Trophoblast cell (in vitro differentiated cells and primary cell): ENCODE measurements around the gene VAV1.
A peak's percentile ranks its signal among the peaks of the same experiment; 100 is the strongest.

Experiments used
- DNase-seq, 2 donors: peaks; one replicate each; pipeline ENCODE4 v3.0.0-alpha.2; 2016
- H2AFZ ChIP-seq: 2 replicates; pipeline ENCODE4 v1.6.1; 2013; ENCODE audit warnings: low read length, moderate library complexity, mild to moderate bottlenecking; ENCODE audit not compliant: insufficient read depth, poor library complexity
- H2AK5ac ChIP-seq: 2 replicates; pipeline ENCODE4 v1.6.1; 2013; ENCODE audit warnings: mild to moderate bottlenecking, low read length
- H2BK120ac ChIP-seq: 2 replicates; pipeline ENCODE4 v1.6.1; 2013; ENCODE audit warnings: low read length, mild to moderate bottlenecking, moderate library complexity; ENCODE audit not compliant: insufficient read depth, poor library complexity
- H2BK12ac ChIP-seq: 2 replicates; pipeline ENCODE4 v1.6.1; 2013; ENCODE audit warnings: mild to moderate bottlenecking, low read length, moderate library complexity
- H2BK5ac ChIP-seq: 2 replicates; pipeline ENCODE4 v1.6.1; 2013; ENCODE audit warnings: low read length, low read depth, moderate library complexity, mild to moderate bottlenecking; ENCODE audit not compliant: poor library complexity
- H3K14ac ChIP-seq: 2 replicates; pipeline ENCODE4 v1.6.1; 2013; ENCODE audit warnings: mild to moderate bottlenecking, low read length
- H3K18ac ChIP-seq: 2 replicates; pipeline ENCODE4 v1.6.1; 2013; ENCODE audit warnings: mild to moderate bottlenecking, low read length
- H3K23ac ChIP-seq: 2 replicates; pipeline ENCODE4 v1.6.1; 2013; ENCODE audit warnings: low read length
- H3K27ac ChIP-seq: 2 replicates; pipeline ENCODE4 v1.5.1; 2013; ENCODE audit warnings: low read depth, mild to moderate bottlenecking, inconsistent platforms, low read length, moderate library complexity
- H3K27me3 ChIP-seq: 2 replicates; pipeline ENCODE4 v1.6.1; 2013; ENCODE audit warnings: inconsistent platforms, mild to moderate bottlenecking, low read length, moderate library complexity; ENCODE audit not compliant: insufficient read depth
- H3K36me3 ChIP-seq, 2 experiments: 1 replicate in 1 of 2; 2 replicates in 1 of 2; pipeline ENCODE4 v1.6.1; 2013; ENCODE audit warnings: low read length in 2 of 2, mild to moderate bottlenecking in 2 of 2, moderate library complexity in 1 of 2; ENCODE audit not compliant: insufficient read depth in 2 of 2, control insufficient read depth in 1 of 2
- H3K4ac ChIP-seq: 2 replicates; pipeline ENCODE4 v1.6.1; 2013; ENCODE audit warnings: low read depth, mild to moderate bottlenecking, low read length, moderate library complexity
- H3K4me1 ChIP-seq, 2 experiments: 1 replicate in 1 of 2; 2 replicates in 1 of 2; pipeline ENCODE4 v1.6.1; 2013; ENCODE audit warnings: low read length in 2 of 2, mild to moderate bottlenecking in 2 of 2, moderate library complexity in 1 of 2; ENCODE audit not compliant: insufficient read depth in 2 of 2, control insufficient read depth in 1 of 2
- H3K4me2 ChIP-seq: 2 replicates; pipeline ENCODE4 v1.6.1; 2013; ENCODE audit warnings: inconsistent platforms, mild to moderate bottlenecking, low read length, moderate library complexity
- H3K4me3 ChIP-seq: 2 replicates; pipeline ENCODE4 v1.5.1; 2013; ENCODE audit warnings: mild to moderate bottlenecking, low read depth, low read length, inconsistent platforms
- H3K79me1 ChIP-seq: one replicate; pipeline ENCODE4 v1.6.1; 2013; ENCODE audit warnings: low read length
- H3K79me2 ChIP-seq: 2 replicates; pipeline ENCODE4 v1.6.1; 2013; ENCODE audit warnings: low read length, mild to moderate bottlenecking; ENCODE audit not compliant: control insufficient read depth, insufficient read depth, poor library complexity
- H3K9ac ChIP-seq: 2 replicates; pipeline ENCODE4 v1.6.1; 2013; ENCODE audit warnings: mild to moderate bottlenecking, low read length
- H3K9me3 ChIP-seq: 2 replicates; pipeline ENCODE4 v1.6.1; 2013; ENCODE audit warnings: low read depth, mild to moderate bottlenecking, control low read depth, inconsistent platforms, low read length; ENCODE audit not compliant: insufficient read depth
- H4K12ac ChIP-seq: 2 replicates; pipeline ENCODE4 v1.6.1; 2013; ENCODE audit warnings: low read depth, mild to moderate bottlenecking, low read length, moderate library complexity
- H4K8ac ChIP-seq: 2 replicates; pipeline ENCODE4 v1.6.1; 2013; ENCODE audit warnings: low read depth, mild to moderate bottlenecking, low read length, moderate library complexity
- H4K91ac ChIP-seq: one replicate; pipeline ENCODE4 v1.6.1; 2013; ENCODE audit warnings: low read depth, mild to moderate bottlenecking, low read length, moderate library complexity
- WGBS: extraction: QIAGEN DNeasy Blood & Tissue Kit; methylation state at CpG from one replicate; pipeline ENCODE4 v1.1.7; 2013; ENCODE audit warnings: missing lambda C conversion rate; ENCODE audit not compliant: insufficient read length, insufficient coverage; ENCODE audit errors: extremely low coverage; 5-methylcytosine and 5-hydroxymethylcytosine counted together

Gene VAV1

DNA sequence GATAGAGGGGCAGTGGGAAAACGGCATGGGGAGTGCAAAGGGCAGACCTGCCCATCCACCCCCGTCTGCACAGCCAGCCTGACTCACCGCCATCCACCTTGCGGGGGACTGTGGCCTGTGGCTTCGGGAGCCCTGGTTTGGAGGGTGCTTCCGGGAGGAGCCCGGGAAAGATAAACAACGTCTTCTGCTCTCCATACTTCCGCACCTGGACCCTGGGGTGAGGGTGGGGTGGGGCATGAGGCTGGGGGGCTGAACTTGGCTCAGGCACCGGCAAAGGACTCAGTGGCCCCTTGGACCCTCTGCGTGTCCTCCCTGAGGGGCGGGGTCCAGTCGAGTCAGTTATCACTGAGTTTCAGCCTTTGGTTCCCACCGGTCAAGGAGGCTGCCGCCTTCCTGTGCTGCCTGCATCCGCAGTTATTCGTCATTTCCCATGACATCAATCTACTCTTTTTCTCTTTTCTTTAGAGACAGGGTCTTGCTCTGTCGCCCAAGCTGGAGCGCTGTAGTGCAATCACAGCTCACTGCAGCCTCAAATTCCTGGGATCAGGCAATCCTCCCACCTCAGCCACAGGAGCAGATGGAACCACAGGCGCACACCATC, 38.3 kb upstream of the VAV1 start:
- no peak overlapping the region for H2AFZ ChIP-seq
- no peaks in the 10 kb centered on the region for H3K27me3 ChIP-seq
- no peak overlapping the region for H3K4ac ChIP-seq
- H2BK12ac ChIP-seq = no peak overlapping the region
- no peak overlapping the region for H2BK120ac ChIP-seq
- no peak overlapping the region for H3K27ac ChIP-seq
- peaks cover 3% of the 10 kb centered on the region for H3K79me2 ChIP-seq
- peaks cover 20% of the 10 kb centered on the region for H3K79me1 ChIP-seq
- no peak overlapping the region for H4K12ac ChIP-seq
- no peak overlapping the region for H3K4me2 ChIP-seq
- no peak overlapping the region for H4K8ac ChIP-seq
- H3K14ac ChIP-seq = no peak overlapping the region
- H3K18ac ChIP-seq = no peak overlapping the region
- no peak overlapping the region for H2AK5ac ChIP-seq
- H3K9ac ChIP-seq = no peak overlapping the region
- H3K36me3 ChIP-seq = peaks cover 24 to 31% of the 10 kb centered on the region in 2 experiments
- H4K91ac ChIP-seq = no peak overlapping the region
- no CpG with 5 or more reads among the region's 20 CpGs for WGBS
- H3K4me1 ChIP-seq = peaks cover 20 to 24% of the 10 kb centered on the region in 2 experiments
- peaks cover 2% of the 10 kb centered on the region for H3K9me3 ChIP-seq
- no peak overlapping the region for H2BK5ac ChIP-seq
- H3K4me3 ChIP-seq = no peak overlapping the region
- H3K23ac ChIP-seq = no peak overlapping the region
- no peak for DNase-seq

DNA sequence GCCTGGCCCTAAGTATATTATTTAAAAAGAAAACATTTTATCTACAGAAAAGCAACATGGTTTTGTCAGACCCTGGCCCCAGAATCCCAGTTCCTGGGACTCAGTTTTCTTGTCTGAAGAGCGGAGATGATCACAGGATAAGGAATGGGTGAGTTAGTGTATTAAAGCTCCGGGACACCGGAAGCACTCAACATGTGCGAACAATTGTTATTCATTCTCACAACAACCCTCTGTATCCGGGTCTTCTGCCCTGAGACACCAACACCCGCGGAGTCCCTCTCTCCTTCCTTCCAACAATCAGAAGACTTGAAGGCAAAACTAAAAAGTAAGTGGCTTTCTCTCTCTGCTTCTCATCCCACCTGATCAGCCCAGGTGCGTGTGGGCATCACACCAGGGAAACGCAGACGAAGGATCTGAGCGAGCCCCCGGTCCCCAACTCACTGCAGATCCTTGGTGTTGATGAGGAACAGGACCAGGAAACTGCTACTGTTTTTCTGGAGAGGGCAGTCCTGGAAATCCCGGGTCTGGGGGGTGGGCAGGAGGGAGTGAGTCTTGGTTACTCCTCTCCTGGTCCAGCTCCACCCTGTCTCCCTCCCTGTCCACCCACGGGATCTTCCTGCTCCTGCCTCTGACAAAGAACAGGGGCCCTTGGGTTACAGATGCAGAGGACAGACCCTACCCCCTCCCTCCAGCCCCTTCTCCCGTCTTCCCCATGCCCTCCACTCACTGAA, 37.2 kb upstream of the VAV1 start:
- Histone ChIP-seq H3K27me3 (no peaks in the 10 kb centered on the region), H2AFZ (no peak overlapping the region), H3K4me2 (no peak overlapping the region), H3K23ac (no peak overlapping the region), H3K79me2 (peaks cover 12% of the 10 kb centered on the region), H3K27ac (no peak overlapping the region), H3K4me1 (peaks cover 21 to 24% of the 10 kb centered on the region in 2 experiments), H3K79me1 (peaks cover 29% of the 10 kb centered on the region), H4K12ac (no peak overlapping the region), H3K36me3 (peaks cover 24 to 26% of the 10 kb centered on the region in 2 experiments), H4K91ac (peak overlapping the region; percentile 40), H3K14ac (no peak overlapping the region), H2BK12ac (no peak overlapping the region), H2AK5ac (no peak overlapping the region), H2BK120ac (no peak overlapping the region), H2BK5ac (no peak overlapping the region), H3K4me3 (no peak overlapping the region), H3K9ac (no peak overlapping the region), H3K9me3 (peaks cover 2% of the 10 kb centered on the region), H3K4ac (no peak overlapping the region), H3K18ac (no peak overlapping the region), H4K8ac (no peak overlapping the region)
- no CpG with 5 or more reads among the region's 15 CpGs for WGBS
- DNase-seq = no peak

DNA sequence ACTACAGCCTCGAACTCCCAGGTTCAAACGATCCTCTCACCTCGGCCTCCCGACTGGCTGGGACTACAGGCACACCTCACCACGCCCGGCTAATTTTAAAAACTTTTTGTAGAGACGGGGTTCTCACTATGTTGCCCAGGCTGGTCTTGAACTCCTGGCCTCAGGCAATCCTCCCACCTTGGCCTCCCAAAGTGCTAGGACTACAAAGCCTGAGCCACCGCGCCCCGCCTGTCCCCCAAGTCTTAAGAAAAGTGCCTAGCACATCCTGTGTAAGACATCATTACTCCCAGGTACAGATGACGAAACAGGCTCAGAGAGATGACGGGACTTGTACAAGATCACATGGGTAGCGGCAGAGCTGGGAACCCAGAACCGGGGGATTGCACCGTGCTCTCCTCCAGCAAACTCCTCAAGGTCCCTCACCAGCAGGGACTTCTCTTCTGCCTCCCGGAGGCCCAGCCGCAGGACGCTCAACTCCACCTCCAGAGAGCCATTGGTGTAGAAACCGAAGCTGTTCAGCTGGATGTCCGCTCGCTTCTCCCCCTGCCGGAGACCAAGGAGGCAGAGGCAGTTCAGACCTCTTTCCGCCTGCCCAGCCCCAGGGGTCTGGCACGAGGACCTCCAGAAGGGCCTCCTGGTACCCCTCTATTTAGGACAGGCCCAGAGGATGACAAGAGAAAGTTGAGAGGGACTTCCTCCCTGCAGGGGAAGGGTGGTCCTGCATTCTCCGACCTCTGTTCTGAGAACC, 36.2 kb upstream of the VAV1 start:
- Histone ChIP-seq H2AK5ac (peak overlapping the region; percentile 57), H4K12ac (peak overlapping the region; percentile 56), H3K4ac (peak overlapping the region; percentile 17), H2AFZ (peak overlapping the region; percentile 87), H2BK120ac (no peak overlapping the region), H3K36me3 (peaks cover 20 to 22% of the 10 kb centered on the region in 2 experiments), H3K27me3 (no peaks in the 10 kb centered on the region), H3K4me1 (peaks cover 24 to 27% of the 10 kb centered on the region in 2 experiments), H3K4me3 (peak overlapping the region; percentile 79), H3K4me2 (peak overlapping the region; percentile 86), H4K91ac (peak overlapping the region; percentile 97), H3K23ac (no peak overlapping the region), H2BK12ac (no peak overlapping the region), H2BK5ac (peak overlapping the region; percentile 46), H3K18ac (peak overlapping the region; percentile 8), H3K27ac (peak overlapping the region; percentile 97), H4K8ac (peak overlapping the region; percentile 62), H3K14ac (peak overlapping the region; percentile 56), H3K9ac (peak overlapping the region; percentile 30), H3K79me2 (peaks cover 19% of the 10 kb centered on the region), H3K79me1 (peaks cover 38% of the 10 kb centered on the region), H3K9me3 (no peaks in the 10 kb centered on the region)
- WGBS = no CpG with 5 or more reads among the region's 25 CpGs
- peak; percentile 80 to 87 for DNase-seq

DNA sequence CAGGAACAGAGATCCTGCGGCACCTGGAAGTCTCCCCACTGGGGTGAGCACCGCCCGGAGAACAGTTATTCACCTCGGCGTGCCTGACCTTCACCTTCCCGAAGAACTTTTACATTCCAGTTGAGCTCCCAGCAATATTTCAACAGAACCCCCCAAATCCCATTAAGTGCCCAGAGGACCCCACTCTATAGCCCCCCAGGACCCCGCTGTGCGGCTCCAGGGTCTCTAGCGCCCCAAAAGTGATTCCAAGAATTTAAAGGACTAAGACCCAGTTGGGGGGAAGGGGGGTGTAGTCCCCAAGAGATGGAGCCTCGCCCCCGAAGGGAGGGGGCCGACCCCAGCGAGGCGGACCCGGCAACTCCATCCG, 35.6 kb upstream of the VAV1 start:
- Histone ChIP-seq H3K27me3 (no peaks in the 10 kb centered on the region), H3K27ac (peak overlapping the region; percentile 97), H2BK12ac (no peak overlapping the region), H3K23ac (no peak overlapping the region), H4K91ac (peak overlapping the region; percentile 97), H3K14ac (peak overlapping the region; percentile 56), H2BK5ac (peak overlapping the region; percentile 46), H2AK5ac (no peak overlapping the region), H2BK120ac (peak overlapping the region; percentile 16), H3K4me1 (peaks cover 24 to 27% of the 10 kb centered on the region in 2 experiments), H3K4ac (no peak overlapping the region), H4K12ac (peak overlapping the region; percentile 56), H3K79me1 (peaks cover 38% of the 10 kb centered on the region), H3K36me3 (peaks cover 16 to 21% of the 10 kb centered on the region in 2 experiments), H3K18ac (peak overlapping the region; percentile 8), H4K8ac (peak overlapping the region; percentile 91), H3K9me3 (no peaks in the 10 kb centered on the region), H3K4me2 (peak overlapping the region; percentile 86), H2AFZ (peak overlapping the region; percentile 87), H3K9ac (peak overlapping the region; percentile 30), H3K79me2 (peaks cover 19% of the 10 kb centered on the region), H3K4me3 (peak overlapping the region; percentile 79)
- DNase-seq = no peak
- no CpG with 5 or more reads among the region's 16 CpGs for WGBS
